K562 (cell line): ENCODE results near the gene GPRIN1. TPM values are rescaled to one million over a fixed set of nuclear protein-coding genes. Genes with fewer than 3 reads are reported as not detected.

Experiments
- ATAC-seq: fragments of 200-7000 bp; cut with Tn5 transposase; 3 replicates; pipeline ENCODE4 v1.9.1; 2020; ENCODE audit warnings: moderate library complexity
- BruUV-seq: library from RNA; stranded (reverse); fragments of 400-500 nt; replicated peaks from 2 replicates; lab custom pipeline; 2021; lab: Mats Ljungman, UMichigan
- CTCF ChIA-PET: fragments of 300-600 bp; formaldehyde crosslinking; extraction: SDS; loops from one replicate; lab custom pipeline; 2021; ENCODE audit warnings: low intra/inter-chr PET ratio; lab: Yijun Ruan, JAX
- POLR2A ChIA-PET: fragments of 300-600, 350-650 bp; sonication (Branson Sonifier 250); formaldehyde crosslinking; extraction: SDS; loops from one replicate; lab custom pipeline; 2021; ENCODE audit warnings: antibody characterized with exemption, inconsistent platforms; lab: Yijun Ruan, JAX
- DNase-seq, 4 experiments: peaks; one replicate each; pipeline versions ENCODE4 v3.0.0 to v3.0.0-alpha.2; 2011 to 2018; ENCODE audit warnings: low spot score in 3 of 4, mixed read lengths in 3 of 4; ENCODE audit errors: extremely low read depth in 1 of 4
- FAIRE-seq: peaks from 2 replicates; lab custom pipeline; 2011; peaks lifted over from hg19 to GRCh38; lab: Jason Lieb, UNC
- H2AFZ ChIP-seq: 2 replicates; pipeline ENCODE4 v1.6.0; 2011; ENCODE audit warnings: low read depth, low read length, control low read depth, inconsistent platforms
- H3K27ac ChIP-seq: fragments of 200-600 bp; 3 replicates; pipeline ENCODE4 v1.8.0; 2011; ENCODE audit warnings: low read depth, mild to moderate bottlenecking, control low read depth, inconsistent platforms, low read length, moderate library complexity, mixed read lengths; ENCODE audit errors: extremely low read depth
- H3K27me3 ChIP-seq, 2 experiments: fragments of 300-600 bp in 1 of 2; 2 replicates in 1 of 2; 3 replicates in 1 of 2; pipeline versions ENCODE4 v1.6.0 to v1.8.0; 2011; ENCODE audit warnings: inconsistent platforms in 2 of 2, low read length in 2 of 2, mild to moderate bottlenecking in 1 of 2, mixed read lengths in 1 of 2, moderate library complexity in 1 of 2; ENCODE audit not compliant: control insufficient read depth in 2 of 2, insufficient read depth in 2 of 2
- H3K36me3 ChIP-seq: fragments of 300-600 bp; 3 replicates; pipeline ENCODE4 v1.8.0; 2011; ENCODE audit warnings: mild to moderate bottlenecking, low read length, inconsistent platforms; ENCODE audit not compliant: control insufficient read depth, insufficient read depth
- H3K4me1 ChIP-seq, 2 experiments: fragments of 200-600 bp in 1 of 2; replicated peaks in 1 of 2; 2 replicates in 1 of 2; 3 replicates in 1 of 2; pipeline versions ENCODE4 v1.5.1 to v1.8.0; 2011; ENCODE audit warnings: inconsistent platforms in 2 of 2, low read length in 2 of 2, mild to moderate bottlenecking in 1 of 2, mixed read lengths in 1 of 2, moderate library complexity in 1 of 2; ENCODE audit not compliant: control insufficient read depth in 2 of 2, insufficient read depth in 2 of 2
- H3K4me2 ChIP-seq: 2 replicates; pipeline ENCODE4 v1.6.1; 2011; ENCODE audit warnings: low read length, control low read depth, inconsistent platforms, mixed read lengths; ENCODE audit not compliant: insufficient read depth
- H3K4me3 ChIP-seq: fragments of 200-600 bp; sonication (generic), shearing (Covaris generic); 2 replicates; pipeline ENCODE4 v1.5.1; 2016; ENCODE audit warnings: control low read depth, inconsistent platforms
- H3K79me2 ChIP-seq: fragments of 200-600 bp; 3 replicates; pipeline ENCODE4 v1.8.0; 2011; ENCODE audit warnings: low read length, inconsistent platforms; ENCODE audit not compliant: control insufficient read depth, insufficient read depth
- H3K9ac ChIP-seq, 2 experiments: 2 replicates each; pipeline versions ENCODE4 v1.6.0 to v1.6.1; 2011; ENCODE audit warnings: low read depth in 2 of 2, low read length in 2 of 2, control low read depth in 1 of 2, inconsistent platforms in 1 of 2, mild to moderate bottlenecking in 1 of 2, mixed read lengths in 1 of 2; ENCODE audit not compliant: insufficient read depth in 1 of 2
- H3K9me1 ChIP-seq: one replicate; pipeline ENCODE4 v1.6.0; 2011; ENCODE audit warnings: inconsistent platforms, mild to moderate bottlenecking, low read length, moderate library complexity; ENCODE audit not compliant: control insufficient read depth, insufficient read depth
- H3K9me3 ChIP-seq: replicated peaks from 2 replicates; pipeline ENCODE4 v1.5.1; 2011; ENCODE audit warnings: low read depth, low read length, inconsistent platforms; ENCODE audit not compliant: control insufficient read depth, insufficient read depth
- H4K20me1 ChIP-seq: replicated peaks from 2 replicates; pipeline ENCODE4 v1.6.1; 2011; ENCODE audit warnings: low read length, inconsistent platforms, mixed read lengths; ENCODE audit not compliant: control insufficient read depth, insufficient read depth
- ELF4 ChIP-seq: fragments of 450-650 bp; formaldehyde crosslinking; IDR thresholded peaks from 2 replicates; pipeline ENCODE4 v1.4.0; 2022; ENCODE audit warnings: missing genetic modification characterization
- ETS1 ChIP-seq: conservative IDR thresholded peaks from 2 replicates; pipeline ENCODE4 v1.6.1; 2011; ENCODE audit warnings: low read depth, mild to moderate bottlenecking, low read length; ENCODE audit not compliant: control insufficient read depth
- PREB ChIP-seq: sonication (generic); formaldehyde crosslinking; IDR thresholded peaks from 2 replicates; pipeline ENCODE4 v1.8.1; 2023; ENCODE audit warnings: mild to moderate bottlenecking, missing genetic modification reagents
- ZNF124 ChIP-seq: sonication (generic); formaldehyde crosslinking; IDR thresholded peaks from 2 replicates; pipeline ENCODE4 v1.8.1; 2022; ENCODE audit warnings: missing genetic modification reagents
- WGBS: fragments of 100-300 bp; shearing (Covaris generic); methylation state at CpG from one replicate; pipeline ENCODE4 v1.1.6; 2016; ENCODE audit warnings: low coverage, mixed read lengths; ENCODE audit not compliant: insufficient coverage; ENCODE audit errors: missing lambda C conversion rate; 5-methylcytosine and 5-hydroxymethylcytosine counted together
- in situ Hi-C: fragments of 300-500 bp; cut with MboI; formaldehyde crosslinking; loops from 4 replicates; pipeline ENCODE4 v1.15.0; 2018; ENCODE audit warnings: inconsistent platforms, mixed read lengths
- intact Hi-C: fragments of 100-400 bp; cut with micrococcal nuclease; formaldehyde crosslinking; loops from 2 replicates; pipeline ENCODE4 v1.14.2; 2022
- polyA plus RNA-seq, 8 experiments: library from polyadenylated mRNA; depleted of rRNA in 4 of 8; stranded (reverse) in 5 of 8; unstranded in 3 of 8; fragments of >200 nt; fragmentation: Nextera tagmentation in 2 of 8; fragmentation: Illumina TruSeq in 1 of 8; extraction: Ambion mirVana in 2 of 8; extraction: Trizol in 1 of 8; gene quantifications; 2 replicates each; pipeline versions ENCODE4 v1.2.1 to v1.2.3, GENCODE V29; 2011 to 2014; ENCODE audit warnings: inconsistent platforms in 1 of 8, missing spikeins in 1 of 8
- total RNA-seq, 7 experiments: library from RNA; depleted of rRNA in 6 of 7; stranded (reverse); fragments of >200 nt in 6 of 7; fragmentation: Illumina TruSeq in 2 of 7; extraction: Trizol in 2 of 7; gene quantifications; 2 replicates each; pipeline versions ENCODE4 v1.2.1 to v1.2.3, GENCODE V29; 2011 to 2021; ENCODE audit warnings: low replicate concordance in 1 of 7

Gene GPRIN1
- total and polyA plus RNA-seq, 9 of the 15 experiments (the other 6 are each of a cell fraction or from before 2014, with no cell fraction given), result 0.15 to 11.6 (median 4.4) TPM

GRCh38 chr5:176625966-176626875 lies 16.3 kb upstream of the GPRIN1 start (continued):
- TF ChIP-seq ETS1 (no peak), ZNF124 (CRISPR knock-in tag) (no peak)

- DNase-seq, result no peak
- Histone ChIP-seq H3K4me2 (no peak overlapping the region), H3K9me1 (no peaks in the 10 kb centered on the region), H2AFZ (no peak overlapping the region), H3K79me2 (no peaks in the 10 kb centered on the region), H3K4me3 (no peak overlapping the region), H4K20me1 (peaks cover 12% of the 10 kb centered on the region; the same call in 1 of the 2 replicates), H3K9me3 (no peaks in the 10 kb centered on the region), H3K27ac (no peak overlapping the region), H3K36me3 (no peaks in the 10 kb centered on the region), H3K4me1 (peaks cover 0 to 33% of the 10 kb centered on the region in 2 experiments; a peak in 4 of 5 replicates), H3K27me3 (peaks cover 32 to 77% of the 10 kb centered on the region in 2 experiments), H3K9ac (no peak overlapping the region)
- FAIRE-seq, result no peak
- no TSS peak for BruUV-seq
- 0% methylated on average over 2 of the region's 2 CpGs for WGBS
- POLR2A ChIA-PET, result interaction anchor here (0.6 to 1.1 kb wide), 3 partner anchors 11 to 177 kb away, joined by 3 to 5 read pairs (median 3); partner anchors contain the start of genes FAF2 and TSPAN17
- CTCF ChIA-PET, result no interaction called here
- in situ Hi-C loops (no loop called here), intact Hi-C loops (no loop called here)
- ATAC-seq, result no peak
- no peak for TF ChIP-seq ELF4 (CRISPR knock-in tag)
- no peak for TF ChIP-seq PREB
These were observed 15.6 kb upstream of the GPRIN1 start for GRCh38 chr5:176625512-176625911.
